GM12878 (cell line): ENCODE results near the gene PPP1R37. TPM values are rescaled to one million over a fixed set of nuclear protein-coding genes. Genes with fewer than 3 reads are reported as not detected.

Source experiments
- ATAC-seq: fragments of 200-7000 bp; cut with Tn5 transposase; 3 replicates; pipeline ENCODE4 v1.9.1; 2020; ENCODE audit warnings: mild to moderate bottlenecking, moderate library complexity
- BruUV-seq: library from RNA; stranded (reverse); fragments of 400-500 nt; replicated peaks from 2 replicates; lab custom pipeline; 2021; lab: Mats Ljungman, UMichigan
- CTCF ChIA-PET: fragments of 300-600 bp; sonication (Branson Sonifier 250); formaldehyde crosslinking; extraction: SDS; loops from one replicate; lab custom pipeline; 2021; ENCODE audit warnings: inconsistent platforms; lab: Yijun Ruan, JAX
- POLR2A ChIA-PET: fragments of 350-600 bp; formaldehyde crosslinking; extraction: SDS; loops from one replicate; lab custom pipeline; 2021; ENCODE audit warnings: inconsistent platforms; lab: Charles Lee
- RAD21 ChIA-PET: fragments of 300-600 bp; sonication (Branson Sonifier 250); formaldehyde crosslinking; loops from one replicate; lab custom pipeline; 2023; ENCODE audit warnings: antibody characterized with exemption; ENCODE audit not compliant: unreplicated experiment; lab: Charles Lee
- SMC1A ChIA-PET: fragments of 300-600 bp; sonication (Branson Sonifier 250); formaldehyde crosslinking; loops from one replicate; lab custom pipeline; 2023; ENCODE audit not compliant: unreplicated experiment, uncharacterized antibody; lab: Charles Lee
- DNase-seq: peaks from one replicate; pipeline ENCODE4 v3.0.0-alpha.2; 2011; ENCODE audit warnings: low read depth, low spot score
- FAIRE-seq: peaks from 3 replicates; lab custom pipeline; 2011; peaks lifted over from hg19 to GRCh38; lab: Jason Lieb, UNC
- H2AFZ ChIP-seq: 2 replicates; pipeline ENCODE4 v1.6.0; 2011; ENCODE audit warnings: low read depth, low read length, control low read depth; ENCODE audit not compliant: control insufficient read depth
- H3K27ac ChIP-seq: 2 replicates; pipeline ENCODE4 v1.5.1; 2011; ENCODE audit warnings: control low read depth; ENCODE audit not compliant: control insufficient read depth, insufficient read depth
- H3K27me3 ChIP-seq, 2 experiments: replicated peaks in 1 of 2; 2 replicates each; pipeline versions ENCODE4 v1.6.0 to v1.6.1; 2011; ENCODE audit warnings: low read length in 1 of 2; ENCODE audit not compliant: control insufficient read depth in 2 of 2, insufficient read depth in 2 of 2
- H3K36me3 ChIP-seq, 2 experiments: 2 replicates each; pipeline ENCODE4 v1.5.1; 2011; ENCODE audit warnings: low read length in 1 of 2; ENCODE audit not compliant: control insufficient read depth in 2 of 2, insufficient read depth in 2 of 2
- H3K4me1 ChIP-seq: 2 replicates; pipeline ENCODE4 v1.6.1; 2011; ENCODE audit warnings: mild to moderate bottlenecking, low read length, moderate library complexity, mixed read lengths; ENCODE audit not compliant: control insufficient read depth, insufficient read depth
- H3K4me2 ChIP-seq: 2 replicates; pipeline ENCODE4 v1.6.0; 2011; ENCODE audit warnings: control low read depth; ENCODE audit not compliant: control insufficient read depth, insufficient read depth
- H3K4me3 ChIP-seq: fragments of 200-600 bp; sonication (generic); 2 replicates; pipeline ENCODE4 v1.5.1; 2016
- H3K79me2 ChIP-seq: 2 replicates; pipeline ENCODE4 v1.6.0; 2011; ENCODE audit warnings: low read length; ENCODE audit not compliant: control insufficient read depth, insufficient read depth
- H3K9ac ChIP-seq: 2 replicates; pipeline ENCODE4 v1.8.0; 2011; ENCODE audit warnings: low read length, control low read depth, mixed read lengths; ENCODE audit not compliant: control insufficient read depth, insufficient read depth
- H3K9me3 ChIP-seq: replicated peaks from 3 replicates; pipeline ENCODE4 v1.5.1; 2011; ENCODE audit warnings: mild to moderate bottlenecking, low read length; ENCODE audit not compliant: control insufficient read depth, insufficient read depth
- H4K20me1 ChIP-seq: 2 replicates; pipeline ENCODE4 v1.6.0; 2011; ENCODE audit not compliant: control insufficient read depth, insufficient read depth
- BCL3 ChIP-seq: IDR thresholded peaks from 2 replicates; pipeline ENCODE4 v1.6.1; 2011; ENCODE audit warnings: borderline replicate concordance, low read depth, mild to moderate bottlenecking, moderate library complexity, low read length; ENCODE audit not compliant: insufficient read depth, poor library complexity, severe bottlenecking
- CHD4 ChIP-seq: fragments of 200-600 bp; sonication (generic); IDR thresholded peaks from 2 replicates; pipeline ENCODE4 v1.6.1; 2016; ENCODE audit warnings: mild to moderate bottlenecking
- MYC ChIP-seq: IDR thresholded peaks from 2 replicates; pipeline ENCODE4 v1.6.1; 2011; ENCODE audit warnings: mild to moderate bottlenecking, low read length, moderate library complexity, inconsistent platforms; ENCODE audit not compliant: insufficient read depth, insufficient replicate concordance, insufficient read length, severe bottlenecking
- PKNOX1 ChIP-seq: fragments of 450-650 bp; IDR thresholded peaks from 2 replicates; pipeline ENCODE4 v1.6.1; 2016; ENCODE audit warnings: mild to moderate bottlenecking
- ZNF24 ChIP-seq: fragments of 450-650 bp; IDR thresholded peaks from 2 replicates; pipeline ENCODE4 v1.6.1; 2017; ENCODE audit warnings: antibody characterized with exemption, mild to moderate bottlenecking
- ZNF384 ChIP-seq: IDR thresholded peaks from 2 replicates; pipeline ENCODE4 v1.6.1; 2012; ENCODE audit warnings: low read depth, mild to moderate bottlenecking, low read length, improper control_type of control experiment, borderline replicate concordance
- WGBS: methylation state at CpG from one replicate; pipeline ENCODE4 v1.1.6; 2016; ENCODE audit warnings: low lambda C conversion rate; ENCODE audit not compliant: insufficient replicate concordance, insufficient coverage; ENCODE audit errors: missing lambda C conversion rate; 5-methylcytosine and 5-hydroxymethylcytosine counted together
- in situ Hi-C: fragments of 300-500 bp; cut with MboI; formaldehyde crosslinking; loops from 9 replicates; pipeline ENCODE4 v1.14.3; 2018; ENCODE audit warnings: mixed read lengths
- intact Hi-C: fragments of 100-400 bp; cut with micrococcal nuclease; formaldehyde crosslinking; loops from one replicate; pipeline ENCODE4 v1.14.2; 2022; ENCODE audit not compliant: unreplicated experiment
- polyA plus RNA-seq, 11 experiments: library from polyadenylated mRNA; depleted of rRNA in 4 of 11; unstranded in 6 of 11; stranded (reverse) in 5 of 11; fragments of >200 nt; fragmentation: Nextera tagmentation in 4 of 11; fragmentation: Illumina TruSeq in 1 of 11; extraction: Ambion mirVana in 4 of 11; extraction: Trizol in 1 of 11; gene quantifications; 1 replicate in 1 of 11; 2 replicates in 10 of 11; pipeline versions ENCODE4 v1.2.1 to v1.2.3, GENCODE V29; 2011 to 2016; ENCODE audit warnings: inconsistent platforms in 2 of 11, missing spikeins in 2 of 11, low read depth in 1 of 11
- total RNA-seq, 4 experiments: library from RNA; depleted of rRNA in 3 of 4; stranded (reverse); fragments of >200 nt in 3 of 4; fragmentation: Illumina TruSeq in 1 of 4; extraction: Trizol in 1 of 4; gene quantifications; 2 replicates each; pipeline versions ENCODE4 v1.2.1 to v1.2.3, GENCODE V29; 2013 to 2021

Gene PPP1R37
- total and polyA plus RNA-seq, 10 of the 15 experiments (the other 5 are each of a cell fraction or from before 2014, with no cell fraction given): 0.09 to 21.3 (median 5.1) TPM; not detected in 1

- H3K4me2 ChIP-seq: peak overlapping the region; percentile 86; the same call in 1 of the 2 replicates
- DNase-seq (no peak), ATAC-seq (no peak), FAIRE-seq (no peak)
- H3K9ac ChIP-seq: no peak overlapping the region
- no peaks in the 10 kb centered on the region for H3K9me3 ChIP-seq
- H3K27me3 ChIP-seq: no peaks in the 10 kb centered on the region
- CTCF ChIA-PET: interaction anchor here (1.1 to 2.9 kb wide), 5 partner anchors 10 to 57 kb away, joined by 3 to 16 read pairs (median 4); no protein-coding TSS in a partner anchor
- BruUV-seq: no TSS peak
- H3K4me1 ChIP-seq: peaks cover 25% of the 10 kb centered on the region
- 85% methylated on average over 14 of the region's 14 CpGs for WGBS
- TF ChIP-seq MYC (no peak), ZNF24 (no peak), CHD4 (no peak)
- no peak overlapping the region for H3K27ac ChIP-seq
- RAD21 ChIA-PET: interaction anchor here (0.6 to 1.2 kb wide), 2 partner anchors 39 to 47 kb away, joined by 3 read pairs; no protein-coding TSS in a partner anchor
- intact Hi-C loops (no loop called here), in situ Hi-C loops (no loop called here)
- peak overlapping the region; percentile 48; the same call in 1 of the 2 replicates for H3K4me3 ChIP-seq
- H2AFZ ChIP-seq: no peak overlapping the region
- peaks cover 12 to 35% of the 10 kb centered on the region in 2 experiments; a peak in 3 of 4 replicates for H3K36me3 ChIP-seq
- H4K20me1 ChIP-seq: no peaks in the 10 kb centered on the region
- SMC1A ChIA-PET: interaction anchor here (0.6 to 2.5 kb wide), 4 partner anchors 12 to 57 kb away, joined by 3 to 12 read pairs (median 5); no protein-coding TSS in a partner anchor
- peaks cover 62% of the 10 kb centered on the region for H3K79me2 ChIP-seq
- POLR2A ChIA-PET: interaction anchor here (0.5 to 1.3 kb wide), 2 partner anchors 13 to 131 kb away, joined by 3 read pairs; no protein-coding TSS in a partner anchor
These were observed 47.2 kb upstream of the PPP1R37 start for GRCh38 chr19:45045671-45046353.

GRCh38 chr19:45046355-45046754, 46.6 kb upstream of the PPP1R37 start:
- peak overlapping the region; percentile 67 for H3K27ac ChIP-seq
- FAIRE-seq: no peak
- in situ Hi-C loops: no loop called here
- intact Hi-C loops: no loop called here
- H2AFZ ChIP-seq: no peak overlapping the region
- ChIA-PET RAD21 (interaction anchor here (1.2 to 1.7 kb wide), 5 partner anchors 13 to 57 kb away, joined by 3 to 12 read pairs (median 8); partner anchors contain the start of gene RELB), POLR2A (interaction anchor here (1.3 to 1.7 kb wide), 2 partner anchors 13 to 29 kb away, joined by 3 to 4 read pairs; no protein-coding TSS in a partner anchor), CTCF (interaction anchor here (0.9 to 2.9 kb wide), 4 partner anchors 14 to 92 kb away, joined by 3 to 16 read pairs (median 7); no protein-coding TSS in a partner anchor), SMC1A (interaction anchor here (0.6 to 2.5 kb wide), 6 partner anchors 12 to 201 kb away, joined by 3 to 12 read pairs (median 4); no protein-coding TSS in a partner anchor)
- peak overlapping the region; percentile 48; the same call in 1 of the 2 replicates for H3K4me3 ChIP-seq
- H3K4me1 ChIP-seq: peaks cover 31% of the 10 kb centered on the region
- ATAC-seq: 0 out of 3 replicates have a peak, but pooled peaks have one; percentile 7
- no TSS peak for BruUV-seq
- peak overlapping the region; percentile 86 for H3K4me2 ChIP-seq
- no peak overlapping the region for H3K9ac ChIP-seq
- H3K9me3 ChIP-seq: no peaks in the 10 kb centered on the region
- no peaks in the 10 kb centered on the region for H3K27me3 ChIP-seq
- peaks cover 12 to 35% of the 10 kb centered on the region in 2 experiments; a peak in 3 of 4 replicates for H3K36me3 ChIP-seq
- peaks cover 62% of the 10 kb centered on the region for H3K79me2 ChIP-seq
- TF ChIP-seq ZNF384 (no peak), PKNOX1 (no peak), BCL3 (no peak), ZNF24 (peak; percentile 68; the same call in 1 of the 2 replicates)
- 97% methylated on average over 7 of the region's 7 CpGs for WGBS
- no peak for DNase-seq
- H4K20me1 ChIP-seq: no peaks in the 10 kb centered on the region
